ENCODE results near the gene PRKAG3. TPM values are rescaled to one million over a fixed set of nuclear protein-coding genes. Genes with fewer than 3 reads are reported as not detected.
A peak's percentile ranks its signal among the peaks of the same experiment; 100 is the strongest.

Gene PRKAG3
- total and polyA plus RNA-seq, 2 donors (not counting 3 experiments of a cell fraction or from before 2014, with no cell fraction given), result not detected

- TF ChIP-seq JUN (IDR thresholded peaks at IDR 0.05; ENCODE audit: borderline replicate concordance, insufficient read depth, insufficient read length, low read depth) (peak; percentile 74), FOS (IDR thresholded peaks at IDR 0.05; ENCODE audit: borderline replicate concordance, insufficient read depth, low read length) (peak; percentile 81), MYC (IDR thresholded peaks at IDR 0.05; ENCODE audit: low read depth, low read length) (no peak), POLR2AphosphoS5 (IDR thresholded peaks at IDR 0.05; ENCODE audit: insufficient read depth, low read depth, low read length) (peak; percentile 88), CTCF (IDR thresholded peaks at IDR 0.05; ENCODE audit: extremely low read depth in 1 of 2, insufficient read depth in 1 of 2, low read depth in 1 of 2, low read length in 2 of 2) (no peak)
- peak overlapping the region; percentile 87 for H2AFZ ChIP-seq (ENCODE audit: low read depth, low read length)
- no peak overlapping the region for H3K4me3 ChIP-seq (replicated peaks in 1 of 3; ENCODE audit: insufficient read depth in 1 of 3, low read depth in 1 of 3, low read length in 3 of 3)
- ChIA-PET POLR2A (no interaction called here), CTCF (interaction anchor here (0.7 to 3.5 kb wide), 5 partner anchors 9 to 122 kb away, joined by 3 to 44 read pairs (median 7); partner anchors contain the start of gene TTLL4)
- H3K27ac ChIP-seq (ENCODE audit: insufficient read depth, low read depth, low read length), result peak overlapping the region; percentile 65
- intact Hi-C loops (cut with micrococcal nuclease) (loop anchor here (1.0 to 2.0 kb wide), 2 partner anchors 50 to 101 kb away; partner anchors contain the start of gene CYP27A1), dilution Hi-C loops (cut with MboI; ENCODE audit: extremely low pct_ligation_motif_present, low sequenced_read_pairs) (no loop called here)
- peaks cover 17% of the 10 kb centered on the region for H3K4me1 ChIP-seq (ENCODE audit: control insufficient read depth, extremely low read depth, insufficient read depth, low read length)
- no peaks in the 10 kb centered on the region for H3K9me1 ChIP-seq (replicated peaks; ENCODE audit: control insufficient read depth, extremely low read depth, insufficient read depth, low read length)
- no peaks in the 10 kb centered on the region for H3K9me3 ChIP-seq (replicated peaks; ENCODE audit: control insufficient read depth, insufficient read depth, low read length)
- H4K20me1 ChIP-seq (replicated peaks; ENCODE audit: control insufficient read depth, extremely low read depth, insufficient read depth, low read length), result no peaks in the 10 kb centered on the region
- H3K79me2 ChIP-seq (ENCODE audit: control insufficient read depth, insufficient read depth, low read length), result no peaks in the 10 kb centered on the region
- H3K9ac ChIP-seq (replicated peaks; ENCODE audit: extremely low read depth, insufficient read depth, low read length), result peak overlapping the region; percentile 8
- FAIRE-seq (peak; percentile 98), DNase-seq (ENCODE audit: low read depth, low spot score) (peak; percentile 71)
- H3K27me3 ChIP-seq (ENCODE audit: control insufficient read depth in 2 of 2, insufficient read depth in 2 of 2, low read length in 2 of 2), result peaks cover 0 to 2% of the 10 kb centered on the region in 2 experiments
- H3K36me3 ChIP-seq (ENCODE audit: control insufficient read depth in 2 of 2, extremely low read depth in 1 of 2, insufficient read depth in 2 of 2, low read length in 2 of 2), result no peaks in the 10 kb centered on the region
- H3K4me2 ChIP-seq (ENCODE audit: insufficient read depth, low read length), result peak overlapping the region; percentile 50
- no TSS peak for BruUV-seq (replicated peaks)
Observed at GRCh38 chr2:218832520-218832919, 917 bp upstream of the PRKAG3 start.

Measured in endothelial cell of umbilical vein (primary cell).